CD4-positive, alpha-beta T cell treated with Interleukin-17A for 4 hours (primary cell): ENCODE data around the gene UBQLN1.
"Not testable (repeated sequence)": the region's sequence is repeated elsewhere in the genome, so short reads cannot be mapped to it uniquely, and the experiment has no call there.

Source experiments
- DNase-seq: peaks from one replicate; pipeline ENCODE4 v3.0.0-alpha.2; 2020; ENCODE audit warnings: mixed read lengths

UBQLN1 gene

DNA sequence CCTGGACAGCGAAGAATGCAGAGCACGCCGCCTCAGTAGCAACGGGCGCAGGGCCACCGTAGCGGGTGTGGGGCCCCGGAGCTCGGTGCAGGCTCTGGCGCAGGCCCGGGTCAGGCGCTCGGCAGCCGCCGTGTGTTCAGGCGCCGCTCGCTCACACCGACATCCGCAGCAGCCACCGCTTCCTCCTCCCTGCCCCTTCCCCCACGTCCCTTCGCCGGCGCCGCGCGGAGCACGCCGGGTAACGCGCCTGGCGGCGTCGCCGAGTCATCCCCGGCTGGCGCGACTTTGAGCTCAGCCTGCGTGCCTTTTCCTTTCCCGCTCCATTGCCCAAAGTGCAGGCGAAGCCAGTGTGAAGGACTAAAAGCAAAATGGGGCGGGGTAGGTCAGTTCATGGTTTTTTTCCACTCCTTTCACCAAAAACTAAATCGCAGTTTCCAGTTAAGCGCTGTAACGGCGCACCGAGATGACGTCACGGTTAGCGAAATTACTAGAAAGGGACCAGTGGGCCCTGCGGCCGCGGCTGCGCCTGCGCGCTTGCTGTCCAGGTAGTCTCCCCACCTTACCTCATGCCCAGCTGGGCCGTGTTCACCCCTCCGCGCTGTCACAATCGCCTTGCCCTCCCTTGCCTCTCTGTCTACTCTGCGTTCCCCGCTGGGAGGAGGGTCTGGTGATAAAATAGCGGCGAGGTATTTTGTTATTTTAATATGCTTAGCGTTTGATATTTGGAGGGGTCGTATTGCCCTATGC is at the start of gene UBQLN1:
UBQLN1 (minus strand) TSS at position 191 of the 747 bp plus-strand sequence. CDS start 279 bp downstream, outside the sequence.
- peak; percentile 93 for DNase-seq

DNA sequence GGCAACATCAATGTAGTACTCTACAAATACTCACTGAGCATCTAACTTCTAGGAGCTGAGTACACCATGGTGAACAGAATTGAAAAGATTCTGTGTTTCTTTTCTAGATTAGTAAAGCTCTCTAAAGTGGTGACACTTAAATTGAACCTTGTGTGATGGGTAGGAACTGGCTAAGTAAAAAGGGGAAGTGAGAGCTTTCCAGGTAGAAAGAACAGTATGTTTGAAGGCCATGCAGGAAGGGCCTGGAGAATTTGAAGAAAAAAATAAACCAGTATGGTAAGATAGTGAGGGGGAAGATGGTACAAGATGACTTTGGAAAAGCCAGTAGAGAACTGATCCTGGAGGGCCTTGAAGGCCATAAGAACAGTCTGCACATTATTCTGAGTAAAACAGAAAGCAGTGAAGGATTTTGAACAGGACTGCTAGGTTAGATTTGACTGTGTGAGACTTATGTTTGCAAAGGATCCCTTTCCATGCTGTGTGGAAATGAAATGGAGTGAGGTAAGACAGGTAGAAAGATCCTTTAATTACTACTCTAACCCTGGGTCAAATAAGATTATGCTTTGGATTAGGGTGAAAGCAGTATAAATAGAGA is 46.7 kb upstream of the UBQLN1 start:
- no peak for DNase-seq

DNA sequence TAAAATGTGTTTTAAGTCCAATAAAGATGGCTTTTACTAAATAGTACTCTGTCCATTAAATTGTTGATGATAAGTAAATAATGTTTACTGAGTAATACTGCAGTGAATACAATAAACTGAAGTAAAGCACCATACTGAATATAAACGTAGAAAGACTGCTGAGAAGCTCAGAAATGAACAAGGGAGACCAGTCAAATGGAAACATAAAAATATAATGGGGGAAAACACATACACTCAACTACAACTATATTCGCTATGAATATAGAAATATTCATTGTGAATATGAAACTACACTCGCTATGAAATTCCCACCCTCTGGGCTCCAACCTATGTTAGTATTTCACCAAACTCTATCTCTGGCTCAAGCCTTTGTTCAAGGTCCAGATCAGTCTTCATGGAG is 41.9 kb upstream of the UBQLN1 start:
- DNase-seq, result no peak

DNA sequence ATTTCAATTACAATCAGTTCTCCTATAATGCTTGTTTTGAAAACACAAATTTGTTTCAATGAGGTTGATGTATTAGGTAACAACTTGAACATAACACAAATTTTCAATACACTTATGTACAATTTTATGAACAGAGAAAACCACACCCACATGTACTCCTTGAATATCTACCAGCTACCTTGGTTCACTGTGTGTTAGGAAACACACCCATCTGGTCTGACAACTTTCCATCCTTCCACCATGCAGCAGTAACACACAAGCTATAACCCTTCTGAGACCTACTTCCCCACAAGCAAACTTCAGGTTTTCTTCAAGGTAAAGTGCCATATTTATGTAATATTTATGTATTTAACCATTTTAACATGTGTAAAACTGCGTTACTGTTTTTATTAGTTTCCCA is 36.4 kb upstream of the UBQLN1 start:
- no peak for DNase-seq

- no peak for DNase-seq
These were observed 26.0 kb upstream of the UBQLN1 start for GRCh38 chr9:83733739-83734138.

- not testable (repeated sequence) for DNase-seq
These were observed 21.0 kb upstream of the UBQLN1 start for GRCh38 chr9:83728591-83729368.

DNA sequence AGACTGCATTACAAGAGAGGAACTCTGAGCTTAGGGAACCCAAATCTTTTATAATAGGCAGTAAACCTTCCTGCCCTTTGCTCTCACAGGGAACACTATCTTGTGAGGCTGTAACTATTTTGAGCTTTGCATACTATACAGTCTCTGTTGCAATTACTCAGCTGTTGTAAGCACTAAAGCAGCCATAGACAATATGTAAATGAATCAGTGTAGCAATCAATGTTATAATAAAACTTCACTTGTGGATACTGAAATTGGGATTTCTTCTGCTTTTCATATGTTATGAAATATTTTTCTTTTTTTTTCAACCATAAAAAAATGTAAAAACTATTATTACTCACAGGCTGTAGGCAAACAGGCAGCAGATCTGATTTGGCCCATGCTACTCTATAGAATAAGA is 16.7 kb upstream of the UBQLN1 start:
- no peak for DNase-seq

DNA sequence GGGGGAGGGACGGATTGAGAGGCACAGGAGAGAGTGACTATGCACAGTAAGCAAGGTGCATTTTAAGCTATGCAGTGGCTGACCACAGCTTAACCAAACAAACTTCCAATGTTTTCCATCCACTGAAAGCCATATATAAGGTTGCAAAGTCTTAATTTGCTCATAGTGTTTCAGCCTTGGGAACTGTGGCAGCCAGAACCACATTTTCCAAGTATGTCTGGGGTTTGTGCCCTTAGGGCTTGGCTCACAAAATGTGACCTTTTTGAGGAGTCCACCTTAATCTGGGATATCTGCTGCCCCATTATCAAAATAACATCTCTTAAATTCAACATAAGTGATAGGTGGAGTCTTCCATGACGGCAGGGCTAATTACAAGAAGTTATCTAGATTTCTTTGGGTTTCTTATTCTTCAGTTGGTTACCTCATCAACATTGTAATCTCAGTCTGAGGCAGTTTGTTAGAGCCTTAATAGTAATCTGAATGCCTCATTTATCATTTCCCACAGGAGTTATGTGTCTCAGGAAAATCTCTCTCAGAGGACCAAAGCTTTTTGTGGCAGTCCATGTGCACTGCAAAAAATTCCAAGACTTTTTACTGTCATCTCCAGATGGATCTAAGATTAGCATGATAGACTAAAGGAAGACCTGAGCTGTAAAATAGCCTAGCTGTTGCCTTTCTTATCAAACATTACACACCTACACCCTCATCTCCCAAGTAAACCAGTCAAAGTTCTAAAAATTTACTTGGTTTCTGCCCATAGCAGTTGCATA is 15.2 kb upstream of the UBQLN1 start:
- no peak for DNase-seq

- DNase-seq, result no peak
These were observed 13.8 kb upstream of the UBQLN1 start for GRCh38 chr9:83721509-83721908.

DNA sequence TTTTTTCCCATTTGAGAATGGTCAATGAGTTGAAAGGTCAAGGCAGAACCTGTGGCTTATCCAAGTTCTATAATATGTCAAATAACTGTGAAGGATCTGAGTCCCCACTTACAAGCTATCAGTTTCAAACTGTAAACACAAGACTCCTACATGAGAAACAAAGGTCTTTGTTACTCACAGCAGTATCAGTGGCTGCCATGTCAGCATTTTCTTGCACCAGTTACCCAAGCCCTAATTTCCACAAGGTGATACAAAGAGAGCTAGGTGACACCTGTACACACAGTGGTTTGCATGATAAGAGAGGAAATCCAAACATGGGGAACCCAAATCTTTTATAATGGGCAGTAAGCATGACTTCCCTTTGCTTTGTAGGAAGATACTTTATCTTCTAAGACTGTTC is 8.0 kb upstream of the UBQLN1 start:
- no peak for DNase-seq

DNA sequence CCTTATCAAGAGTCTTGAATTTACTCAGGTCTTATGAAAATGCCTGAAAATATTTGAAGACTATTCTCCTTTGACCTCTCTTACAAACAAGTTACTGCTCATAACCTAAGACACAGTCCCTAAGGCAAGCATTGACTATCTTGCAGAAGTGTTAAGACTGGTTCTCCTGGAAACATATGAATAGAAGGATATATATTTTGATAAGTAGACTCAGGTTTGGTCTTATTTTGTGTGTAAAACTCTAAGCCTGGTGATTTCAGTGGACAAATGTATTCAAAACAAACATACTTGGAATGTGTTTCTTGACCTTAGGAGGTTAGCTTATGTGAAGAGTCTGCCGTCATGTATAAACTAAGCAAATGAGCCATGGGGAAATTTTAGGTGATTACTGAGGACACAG is 7.5 kb upstream of the UBQLN1 start:
- no peak for DNase-seq

GRCh38 chr9:83714329-83714728 is 6.6 kb upstream of the UBQLN1 start:
- peak; percentile 4 for DNase-seq

DNA sequence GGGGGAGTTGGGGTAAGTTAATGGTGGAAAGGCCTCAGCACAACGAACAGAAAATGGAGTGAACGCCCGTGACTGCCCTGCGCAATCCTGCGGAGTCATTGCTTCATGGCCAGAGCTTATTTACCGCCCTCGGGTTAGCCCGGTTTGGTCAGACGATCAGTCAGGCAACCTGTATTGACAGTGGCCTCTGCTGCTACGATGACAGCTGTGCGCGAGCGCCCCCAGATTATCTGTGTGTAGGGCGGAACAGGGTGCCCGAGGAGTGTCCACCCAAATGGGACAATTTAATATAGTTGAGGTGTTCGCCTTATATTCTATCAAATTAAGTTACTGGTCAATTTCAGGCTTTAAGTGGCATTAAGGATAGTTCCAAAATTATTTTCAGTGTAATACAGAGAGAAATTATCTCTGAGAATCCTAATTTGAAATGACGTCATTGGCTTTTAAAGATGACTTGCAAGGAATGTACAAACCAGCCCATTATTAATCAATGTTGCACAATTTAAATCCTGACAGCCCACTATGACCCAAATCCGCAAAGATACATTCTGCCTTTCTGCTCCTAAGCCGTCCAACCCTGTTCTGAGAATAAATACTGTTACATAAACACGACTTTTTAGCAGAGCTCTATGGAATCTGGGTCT is 879 bp upstream of the UBQLN1 start:
- DNase-seq, result peak; percentile 72

DNA sequence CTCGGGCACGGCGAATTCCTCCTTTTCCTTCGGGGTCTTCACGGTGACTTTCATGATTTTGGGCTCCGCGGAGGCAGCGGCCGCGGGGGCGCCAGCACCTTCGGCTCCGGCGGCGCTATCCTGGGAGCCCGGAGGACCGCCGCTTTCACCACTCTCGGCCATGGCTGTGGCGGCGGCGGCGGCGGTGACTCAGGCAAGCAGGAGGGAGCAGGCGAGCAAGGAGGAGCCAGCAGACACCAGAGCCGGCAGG is 315 bp downstream of the UBQLN1 start:
- DNase-seq, result no peak

GRCh38 chr9:83706676-83707517 is 861 bp downstream of the UBQLN1 start:
- peak; percentile 58 for DNase-seq

DNA sequence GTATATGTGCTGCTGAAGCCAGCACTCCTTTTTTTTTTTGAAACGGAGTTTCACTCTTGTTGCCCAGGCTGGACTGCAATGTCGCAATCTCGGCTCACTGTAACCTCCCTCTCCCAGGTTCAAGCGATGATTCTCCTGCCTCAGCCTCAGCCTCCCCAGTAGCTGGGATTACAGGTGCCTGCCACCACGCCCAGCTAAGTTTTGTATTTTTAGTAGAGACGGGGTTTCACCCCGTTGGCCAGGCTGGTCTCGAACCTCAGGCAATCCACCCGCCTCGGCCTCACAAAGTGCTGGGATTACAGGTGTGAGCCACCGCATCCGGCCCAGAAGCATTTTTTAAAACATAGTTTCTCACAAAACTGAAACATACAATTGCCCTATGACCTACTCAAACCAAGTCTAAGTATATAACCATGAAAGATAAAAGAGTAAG is 2.5 kb downstream of the UBQLN1 start:
- not testable (repeated sequence) for DNase-seq

DNA sequence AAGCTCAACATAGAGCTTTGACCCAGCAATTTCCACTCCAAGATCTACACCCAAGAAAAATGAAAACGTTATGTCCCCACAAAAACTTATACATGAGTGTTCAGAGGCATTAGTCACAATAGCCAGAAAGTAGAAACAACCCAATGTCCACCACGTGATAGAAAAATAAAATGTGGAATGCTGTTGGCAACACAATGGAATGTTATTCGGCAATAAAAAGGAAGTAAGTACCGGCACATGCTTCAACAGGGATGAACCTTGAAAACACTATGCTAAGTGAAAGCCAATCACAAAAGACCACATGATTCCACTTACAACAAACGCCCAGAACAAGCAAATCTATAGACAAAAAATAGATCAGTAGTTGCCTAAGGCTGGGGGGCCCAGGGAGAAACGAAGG is 6.0 kb downstream of the UBQLN1 start:
- no peak for DNase-seq

DNA sequence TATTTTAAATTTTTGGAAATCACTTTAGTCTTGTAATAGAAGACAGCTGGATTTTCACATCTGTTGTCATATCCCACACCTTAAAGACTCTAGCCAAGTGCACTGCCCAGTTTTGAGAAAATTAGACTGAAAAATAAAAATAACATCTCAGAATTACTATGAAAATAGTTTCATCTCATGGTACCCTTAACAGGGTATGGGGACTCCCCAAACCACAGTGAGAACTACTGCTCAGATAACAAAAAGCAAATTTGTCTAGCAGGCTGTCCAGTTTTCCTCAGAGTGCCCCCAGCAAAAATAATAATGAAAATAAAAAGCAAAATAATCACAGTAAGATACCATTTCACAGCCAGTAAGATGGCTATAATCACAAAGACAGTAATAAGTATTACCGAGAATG is 6.5 kb downstream of the UBQLN1 start:
- no peak for DNase-seq

DNA sequence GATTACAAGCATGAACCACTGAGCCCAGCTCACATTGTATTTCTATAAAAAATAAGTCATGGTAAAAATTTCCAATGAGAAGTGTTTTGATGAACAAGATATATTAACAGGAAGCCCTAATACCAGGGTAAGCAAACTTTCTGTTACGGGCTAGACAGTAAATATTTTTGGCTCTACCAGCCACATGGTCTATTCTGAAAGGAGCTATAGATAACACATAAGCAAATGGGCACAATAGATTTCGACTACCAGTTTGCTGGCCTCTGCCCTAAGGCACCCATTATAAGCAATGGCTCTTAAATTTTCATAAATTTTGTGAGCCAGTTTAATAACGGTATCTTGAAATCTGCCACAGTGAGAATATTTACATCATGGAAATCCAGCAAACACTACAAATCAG is 8.1 kb downstream of the UBQLN1 start:
- no peak for DNase-seq

DNA sequence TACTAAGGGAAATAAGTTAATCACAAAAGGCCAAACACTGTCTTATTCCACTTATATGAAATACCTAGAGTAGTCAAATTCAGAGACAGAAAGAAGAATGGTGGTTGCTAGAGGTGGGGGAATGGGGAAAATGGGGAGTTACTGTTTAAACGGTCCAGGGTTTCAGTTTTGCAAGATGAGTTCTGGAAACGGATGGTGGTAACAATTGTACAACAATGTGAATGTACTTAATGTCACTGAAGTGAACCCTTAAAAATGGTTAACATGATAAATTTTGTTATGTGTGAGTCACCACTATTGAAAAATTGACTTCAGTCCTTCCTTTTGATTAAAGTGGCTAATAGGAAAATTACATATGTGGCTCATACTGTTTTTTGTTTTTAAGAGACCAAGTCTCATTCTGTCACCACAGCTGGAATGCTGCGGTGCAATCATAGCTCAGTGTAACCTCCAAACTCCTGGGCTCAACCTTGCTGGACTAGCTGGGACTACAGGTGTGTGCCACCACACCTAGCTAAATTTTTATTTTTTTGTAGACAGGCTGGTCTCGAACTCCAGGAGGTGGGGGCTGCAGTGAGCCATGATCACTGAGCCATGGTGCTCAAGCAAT is 8.7 kb downstream of the UBQLN1 start:
- DNase-seq, result no peak

DNA sequence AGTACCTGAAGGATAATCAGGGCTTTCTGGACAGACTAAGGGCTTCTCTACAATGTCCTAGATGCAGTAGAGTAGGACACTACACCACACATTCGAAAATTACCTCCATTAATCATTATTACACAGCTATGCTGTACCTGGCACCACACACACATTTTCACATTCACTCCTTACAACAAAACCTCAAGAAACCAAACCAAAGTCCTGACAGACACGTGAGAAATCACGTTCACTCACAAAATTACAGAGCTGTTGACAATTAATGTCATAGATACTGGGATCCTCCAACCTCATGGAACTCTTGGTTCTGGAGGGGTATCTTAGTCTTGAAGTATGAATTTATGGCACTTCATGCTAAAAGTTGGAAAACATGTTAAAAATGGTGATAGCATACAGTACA is 16.3 kb downstream of the UBQLN1 start:
- DNase-seq, result no peak

GRCh38 chr9:83688921-83689320 is 18.8 kb downstream of the UBQLN1 start:
- DNase-seq, result no peak
